NCI-H2227 (cell line): Measurements from ENCODE around the gene PODNL1.

Experiments
- DNase-seq: peaks from one replicate; lab custom pipeline; 2025; ENCODE audit not compliant: unreplicated experiment; lab: John Stamatoyannopoulos, UW

Gene PODNL1

GRCh38 chr19:13958043-13958442 is 19.8 kb upstream of the PODNL1 start:
- no peak for DNase-seq

- no peak for DNase-seq
Measured at GRCh38 chr19:13957051-13957450, 18.8 kb upstream of the PODNL1 start.

GRCh38 chr19:13956365-13956744 is 18.1 kb upstream of the PODNL1 start:
- no peak for DNase-seq

- no peak for DNase-seq
Measured at GRCh38 chr19:13955662-13956364, 17.6 kb upstream of the PODNL1 start.

- DNase-seq, result no peak
Measured at GRCh38 chr19:13954185-13954584, 16.0 kb upstream of the PODNL1 start.

GRCh38 chr19:13952931-13953531 is 14.8 kb upstream of the PODNL1 start:
- peak; percentile 42 for DNase-seq

- peak; percentile 98 for DNase-seq
Measured at GRCh38 chr19:13952154-13952930, 14.1 kb upstream of the PODNL1 start, which contains the start of gene DCAF15. TSS of gene DCAF15 (plus strand) at chr19:13952509. CDS start at chr19:13952513, 4 bp downstream.

GRCh38 chr19:13951799-13952153 is 13.6 kb upstream of the PODNL1 start:
- no peak for DNase-seq

GRCh38 chr19:13951043-13951442 is 12.8 kb upstream of the PODNL1 start:
- no peak for DNase-seq

GRCh38 chr19:13946414-13946813 is 8.2 kb upstream of the PODNL1 start:
- DNase-seq, result no peak

GRCh38 chr19:13942023-13942684 is 3.9 kb upstream of the PODNL1 start:
- DNase-seq, result no peak

- peak; percentile 13 for DNase-seq
Measured at GRCh38 chr19:13937479-13938300, 527 bp downstream of the PODNL1 start.

GRCh38 chr19:13935765-13936510 is 2.3 kb downstream of the PODNL1 start:
- no peak for DNase-seq

GRCh38 chr19:13934785-13935109 is 3.5 kb downstream of the PODNL1 start:
- no peak for DNase-seq

- DNase-seq, result no peak
Measured at GRCh38 chr19:13932911-13933393, 5.3 kb downstream of the PODNL1 start.

- no peak for DNase-seq
Measured at GRCh38 chr19:13932149-13932637, 6.0 kb downstream of the PODNL1 start.

- no peak for DNase-seq
Measured at GRCh38 chr19:13931391-13932148, 6.6 kb downstream of the PODNL1 start.

- no peak for DNase-seq
Measured at GRCh38 chr19:13930402-13930801, 7.8 kb downstream of the PODNL1 start.

- no peak for DNase-seq
Measured at GRCh38 chr19:13929956-13930355, 8.3 kb downstream of the PODNL1 start.
